Measurements from ENCODE around the gene CRELD1. TPM values are rescaled to one million over a fixed set of nuclear protein-coding genes. Genes with fewer than 3 reads are reported as not detected.

Gene CRELD1
- polyA plus RNA-seq, 2 donors: 12.1 to 24.2 TPM

GRCh38 chr3:9914559-9915253 lies 18.9 kb upstream of the CRELD1 start:
- no peaks in the 10 kb centered on the region for H3K27me3 ChIP-seq (ENCODE audit: control insufficient read depth in 1 of 2, insufficient read depth in 2 of 2, low read length in 2 of 2)
- H3K36me3 ChIP-seq (ENCODE audit: control insufficient read depth in 2 of 2, insufficient read depth in 2 of 2, low read length in 1 of 2): peaks cover 0 to 7% of the 10 kb centered on the region in 2 donors
- H3K27ac ChIP-seq (ENCODE audit: low read depth in 2 of 2, low read length in 1 of 2): peak overlapping the region; percentile 86 to 95
- 27 to 31% methylated on average over 15 of the region's 15 CpGs for WGBS, 2 donors
- peaks cover 4 to 26% of the 10 kb centered on the region in 2 donors for H3K4me1 ChIP-seq (ENCODE audit: control insufficient read depth in 2 of 2, insufficient read depth in 2 of 2, low read length in 1 of 2)
- H3K9me3 ChIP-seq (ENCODE audit: control insufficient read depth in 2 of 2, insufficient read depth in 1 of 2, low read depth in 1 of 2, low read length in 1 of 2): no peaks in the 10 kb centered on the region
- peak overlapping the region; percentile 60 to 61 for H3K4me3 ChIP-seq (ENCODE audit: low read depth in 1 of 2, low read length in 2 of 2)

- peaks cover 4 to 26% of the 10 kb centered on the region in 2 donors for H3K4me1 ChIP-seq (ENCODE audit: control insufficient read depth in 2 of 2, insufficient read depth in 2 of 2, low read length in 1 of 2)
- no peaks in the 10 kb centered on the region for H3K9me3 ChIP-seq (ENCODE audit: control insufficient read depth in 2 of 2, insufficient read depth in 1 of 2, low read depth in 1 of 2, low read length in 1 of 2)
- H3K4me3 ChIP-seq (ENCODE audit: low read depth in 1 of 2, low read length in 2 of 2): peak overlapping the region; percentile 60 to 61
- peaks cover 0 to 10% of the 10 kb centered on the region in 2 donors for H3K36me3 ChIP-seq (ENCODE audit: control insufficient read depth in 2 of 2, insufficient read depth in 2 of 2, low read length in 1 of 2)
- H3K27me3 ChIP-seq (ENCODE audit: control insufficient read depth in 1 of 2, insufficient read depth in 2 of 2, low read length in 2 of 2): no peaks in the 10 kb centered on the region
- peak overlapping the region; percentile 86 to 95 for H3K27ac ChIP-seq (ENCODE audit: low read depth in 2 of 2, low read length in 1 of 2)
- 1 to 3% methylated on average over 80 to 99 of the region's 99 CpGs for WGBS, 2 donors
These were observed 18.1 kb upstream of the CRELD1 start for GRCh38 chr3:9915254-9916141.

GRCh38 chr3:9916346-9916733 lies 17.3 kb upstream of the CRELD1 start:
- Histone ChIP-seq H3K4me3 (ENCODE audit: low read depth in 1 of 2, low read length in 2 of 2) (peak overlapping the region in 1 of 2 donors; percentile 84), H3K36me3 (ENCODE audit: control insufficient read depth in 2 of 2, insufficient read depth in 2 of 2, low read length in 1 of 2) (peaks cover 0 to 7% of the 10 kb centered on the region in 2 donors), H3K4me1 (ENCODE audit: control insufficient read depth in 2 of 2, insufficient read depth in 2 of 2, low read length in 1 of 2) (peaks cover 4 to 26% of the 10 kb centered on the region in 2 donors), H3K27ac (ENCODE audit: low read depth in 2 of 2, low read length in 1 of 2) (peak overlapping the region; percentile 92 to 95), H3K9me3 (ENCODE audit: control insufficient read depth in 2 of 2, insufficient read depth in 1 of 2, low read depth in 1 of 2, low read length in 1 of 2) (no peaks in the 10 kb centered on the region), H3K27me3 (ENCODE audit: control insufficient read depth in 1 of 2, insufficient read depth in 2 of 2, low read length in 2 of 2) (no peaks in the 10 kb centered on the region)
- 37 to 43% methylated on average over 7 of the region's 7 CpGs for WGBS, 2 donors

GRCh38 chr3:9916734-9917680 lies 16.6 kb upstream of the CRELD1 start, which contains the start of gene IL17RC:
Gene IL17RC, plus strand, starts transcription at chr3:9917098. Its CDS starts 218 bp downstream, at chr3:9917316.
- H3K4me3 ChIP-seq (ENCODE audit: low read depth in 1 of 2, low read length in 2 of 2): peak within 1 kb of the TSS; percentile 61 to 84
- WGBS, 2 donors: 11 to 14% methylated on average over 18 to 19 of the region's 19 CpGs
- no peaks in the 10 kb centered on the region for H3K27me3 ChIP-seq (ENCODE audit: control insufficient read depth in 1 of 2, insufficient read depth in 2 of 2, low read length in 2 of 2)
- peaks cover 0 to 6% of the 10 kb centered on the region in 2 donors for H3K36me3 ChIP-seq (ENCODE audit: control insufficient read depth in 2 of 2, insufficient read depth in 2 of 2, low read length in 1 of 2)
- peak within 1 kb of the TSS; percentile 92 to 95 for H3K27ac ChIP-seq (ENCODE audit: low read depth in 2 of 2, low read length in 1 of 2)
- peaks cover 4 to 26% of the 10 kb centered on the region in 2 donors for H3K4me1 ChIP-seq (ENCODE audit: control insufficient read depth in 2 of 2, insufficient read depth in 2 of 2, low read length in 1 of 2)
- no peaks in the 10 kb centered on the region for H3K9me3 ChIP-seq (ENCODE audit: control insufficient read depth in 2 of 2, insufficient read depth in 1 of 2, low read depth in 1 of 2, low read length in 1 of 2)

GRCh38 chr3:9917820-9918219 lies 15.8 kb upstream of the CRELD1 start:
- peaks cover 4 to 26% of the 10 kb centered on the region in 2 donors for H3K4me1 ChIP-seq (ENCODE audit: control insufficient read depth in 2 of 2, insufficient read depth in 2 of 2, low read length in 1 of 2)
- peaks cover 0 to 6% of the 10 kb centered on the region in 2 donors for H3K36me3 ChIP-seq (ENCODE audit: control insufficient read depth in 2 of 2, insufficient read depth in 2 of 2, low read length in 1 of 2)

GRCh38 chr3:9918261-9919038 lies 15.2 kb upstream of the CRELD1 start:
- Histone ChIP-seq H3K4me3 (ENCODE audit: low read depth in 1 of 2, low read length in 2 of 2) (no peak overlapping the region), H3K9me3 (ENCODE audit: control insufficient read depth in 2 of 2, insufficient read depth in 1 of 2, low read depth in 1 of 2, low read length in 1 of 2) (no peaks in the 10 kb centered on the region)

More at GRCh38 chr3:9917820-9918219, 15.8 kb upstream of the CRELD1 start:
- Histone ChIP-seq H3K9me3 (ENCODE audit: control insufficient read depth in 2 of 2, insufficient read depth in 1 of 2, low read depth in 1 of 2, low read length in 1 of 2) (no peaks in the 10 kb centered on the region), H3K27ac (ENCODE audit: low read depth in 2 of 2, low read length in 1 of 2) (peak overlapping the region in 1 of 2 donors; percentile 92), H3K27me3 (ENCODE audit: control insufficient read depth in 1 of 2, insufficient read depth in 2 of 2, low read length in 2 of 2) (no peaks in the 10 kb centered on the region), H3K4me3 (ENCODE audit: low read depth in 1 of 2, low read length in 2 of 2) (peak overlapping the region; percentile 59 to 84)
- WGBS, 2 donors: 55 to 68% methylated on average over 10 of the region's 10 CpGs

GRCh38 chr3:9928158-9928557 lies 5.5 kb upstream of the CRELD1 start:
- Histone ChIP-seq H3K4me3 (ENCODE audit: low read depth in 1 of 2, low read length in 2 of 2) (no peak overlapping the region), H3K27me3 (ENCODE audit: control insufficient read depth in 1 of 2, insufficient read depth in 2 of 2, low read length in 2 of 2) (no peaks in the 10 kb centered on the region), H3K27ac (ENCODE audit: low read depth in 2 of 2, low read length in 1 of 2) (no peak overlapping the region), H3K36me3 (ENCODE audit: control insufficient read depth in 2 of 2, insufficient read depth in 2 of 2, low read length in 1 of 2) (peaks cover 12 to 19% of the 10 kb centered on the region in 2 donors), H3K4me1 (ENCODE audit: control insufficient read depth in 2 of 2, insufficient read depth in 2 of 2, low read length in 1 of 2) (peaks cover 0 to 3% of the 10 kb centered on the region in 2 donors), H3K9me3 (ENCODE audit: control insufficient read depth in 2 of 2, insufficient read depth in 1 of 2, low read depth in 1 of 2, low read length in 1 of 2) (no peaks in the 10 kb centered on the region)
- WGBS, 2 donors: 94% methylated on average over 18 to 23 of the region's 23 CpGs

More at GRCh38 chr3:9918261-9919038, 15.2 kb upstream of the CRELD1 start:
- no peak overlapping the region for H3K27ac ChIP-seq (ENCODE audit: low read depth in 2 of 2, low read length in 1 of 2)
- 95% methylated on average over 8 of the region's 8 CpGs for WGBS, 2 donors
- H3K36me3 ChIP-seq (ENCODE audit: control insufficient read depth in 2 of 2, insufficient read depth in 2 of 2, low read length in 1 of 2): peaks cover 0 to 6% of the 10 kb centered on the region in 2 donors
- no peaks in the 10 kb centered on the region for H3K27me3 ChIP-seq (ENCODE audit: control insufficient read depth in 1 of 2, insufficient read depth in 2 of 2, low read length in 2 of 2)
- H3K4me1 ChIP-seq (ENCODE audit: control insufficient read depth in 2 of 2, insufficient read depth in 2 of 2, low read length in 1 of 2): peaks cover 4 to 26% of the 10 kb centered on the region in 2 donors

- peaks cover 5 to 11% of the 10 kb centered on the region in 2 donors for H3K4me1 ChIP-seq (ENCODE audit: control insufficient read depth in 2 of 2, insufficient read depth in 2 of 2, low read length in 1 of 2)
- WGBS, 2 donors: 96 to 98% methylated on average over 4 of the region's 4 CpGs
- no peak overlapping the region for H3K27ac ChIP-seq (ENCODE audit: low read depth in 2 of 2, low read length in 1 of 2)
- no peaks in the 10 kb centered on the region for H3K27me3 ChIP-seq (ENCODE audit: control insufficient read depth in 1 of 2, insufficient read depth in 2 of 2, low read length in 2 of 2)
- peaks cover 12 to 13% of the 10 kb centered on the region in 2 donors for H3K36me3 ChIP-seq (ENCODE audit: control insufficient read depth in 2 of 2, insufficient read depth in 2 of 2, low read length in 1 of 2)
- H3K9me3 ChIP-seq (ENCODE audit: control insufficient read depth in 2 of 2, insufficient read depth in 1 of 2, low read depth in 1 of 2, low read length in 1 of 2): no peaks in the 10 kb centered on the region
- H3K4me3 ChIP-seq (ENCODE audit: low read depth in 1 of 2, low read length in 2 of 2): no peak overlapping the region
These were observed 2.7 kb upstream of the CRELD1 start for GRCh38 chr3:9930804-9931418.

Measured in esophagus (tissue), 2 donors.